Heart right ventricle (tissue), 16 donors: ENCODE results near the gene GPR155. TPM values are rescaled to one million over a fixed set of nuclear protein-coding genes. Genes with fewer than 3 reads are reported as not detected.

Source experiments
- ATAC-seq, 8 donors: fragments of 200-7000 bp; cut with Tn5 transposase; one replicate each; pipeline ENCODE4 v1.9.1; 2020; ENCODE audit warnings: mild to moderate bottlenecking in 8 of 8, moderate library complexity in 8 of 8, moderate number of reproducible peaks in 1 of 8
- DNase-seq, 2 donors: peaks; one replicate each; pipeline ENCODE4 v3.0.0-alpha.2; 2020
- H3K27ac ChIP-seq, 10 donors: fragments of 200-600 bp; sonication (generic) in 2 of 10; one replicate each; pipeline versions ENCODE4 v1.5.0 to v1.8.0; 2020 to 2022; ENCODE audit warnings: mild to moderate bottlenecking in 3 of 10
- H3K27me3 ChIP-seq, 7 donors: fragments of 200-600 bp; one replicate each; pipeline ENCODE4 v1.8.0; 2021 to 2022; ENCODE audit warnings: mild to moderate bottlenecking in 2 of 7
- H3K36me3 ChIP-seq, 9 donors: fragments of 200-600 bp; sonication (generic) in 1 of 9; one replicate each; pipeline versions ENCODE4 v1.5.0 to v1.8.0; 2020 to 2022; ENCODE audit warnings: mild to moderate bottlenecking in 2 of 9
- H3K4me1 ChIP-seq, 9 donors: fragments of 200-600 bp; sonication (generic) in 1 of 9; one replicate each; pipeline versions ENCODE4 v1.5.0 to v1.8.0; 2020 to 2022; ENCODE audit warnings: mild to moderate bottlenecking in 4 of 9
- H3K4me3 ChIP-seq, 10 donors: fragments of 200-600 bp; sonication (generic) in 2 of 10; one replicate each; pipeline versions ENCODE4 v1.5.0 to v1.8.0; 2020 to 2022; ENCODE audit warnings: mild to moderate bottlenecking in 7 of 10, moderate library complexity in 2 of 10
- H3K9me3 ChIP-seq, 11 donors: fragments of 200-600 bp in 10 of 11; sonication (generic) in 2 of 11; one replicate each; pipeline versions ENCODE4 v1.5.0 to v1.8.0; 2013 to 2022; ENCODE audit warnings: mild to moderate bottlenecking in 2 of 11, control low read depth in 1 of 11, moderate library complexity in 1 of 11
- CTCF ChIP-seq, 9 donors: fragments of 200-600 bp; sonication (generic) in 2 of 9; IDR thresholded peaks; one replicate each; pipeline versions ENCODE4 v1.5.0 to v1.8.0; 2021 to 2022; ENCODE audit warnings: antibody characterized with exemption in 9 of 9, mild to moderate bottlenecking in 5 of 9, moderate library complexity in 1 of 9
- WGBS, 2 donors: extraction: QIAGEN DNeasy Blood & Tissue Kit; methylation state at CpG; one replicate each; pipeline ENCODE4 v1.1.7; 2013; ENCODE audit warnings: inconsistent platforms in 1 of 2; 5-methylcytosine and 5-hydroxymethylcytosine counted together
- intact Hi-C, 10 donors: fragments of 100-400 bp; cut with DNase I; formaldehyde crosslinking; loops; one replicate each; pipeline versions ENCODE4 v1.11.1 to v1.14.2; 2022
- polyA plus RNA-seq, 2 donors: library from polyadenylated mRNA; stranded (reverse); fragments of 200-250 nt; gene quantifications; one replicate each; pipeline ENCODE4 v1.2.3, GENCODE V29; 2013
- total RNA-seq, 10 donors: library from RNA; stranded (reverse); fragmentation: NEBNext Ultra II Directional in 3 of 10; extraction: Animal tissue kit (Norgen Biotek cat#: 25700) in 3 of 10; gene quantifications; one replicate each; pipeline versions ENCODE4 v1.2.1 to v1.2.4, GENCODE V29; 2021 to 2023
- donor health status: Arrhythmogenic right ventricular cardiomyopathy.
- donor health status: ischemic (EF 13 %, LVEDD 7.1; RV severe dilation, severe dysfunction).
- donor health status: healthy with polysubstance abuse.
- donor health status: DM: no; HTN: yes; CAD: no.
- donor health status: DM: no; HTN: no; CAD: no.
- donor health status: ischemic (EF 25% LVEDD 6.9; RV normal size, moderate dysfunction).
- donor health status: ischemic (EF 25% LVEDD 5.7; RV mildly dilated, moderate dysfunction).
- donor health status: healthy.
- donor health status: DM: yes; HTN: yes; CAD: no.
- donor health status: Ischemic cardiomyopathy.
- donor health status: ischemic (EF 35%, LVEDD 5.7; RV mildly dilated, moderate dysfunction).
- donor health status: nonischemic (EF 11% LVEDD 7.7; RV severe dilation, severe dysfunction).
- donor health status: DM: yes; HTN: yes; CAD: no.
- donor health status: PGD.
- donor health status: ischemic (EF 29% LVEDD 5.4; RV normal size, mild dysfunction).
- donor health status: nonischemic (EF 23%, LVEDD 6.1; RV moderate dilation, normal function).

The GPR155 gene
- total and polyA plus RNA-seq, 12 donors = 2.3 to 17.9 (median 13.2) TPM

GRCh38 chr2:174454566-174454965 is 32.3 kb downstream of the GPR155 start:
- H3K9me3 ChIP-seq = no peaks in the 10 kb centered on the region
- peaks cover 0 to 81% (median 14%) of the 10 kb centered on the region in 9 donors for H3K36me3 ChIP-seq
- DNase-seq = no peak
- ATAC-seq = no peak
- no peaks in the 10 kb centered on the region for H3K27me3 ChIP-seq
- H3K27ac ChIP-seq = no peak overlapping the region
- intact Hi-C loops = no loop called here
- TF ChIP-seq CTCF (IDR thresholded peaks at IDR 0.05) = no peak
- no peaks in the 10 kb centered on the region for H3K4me1 ChIP-seq
- WGBS, 2 donors = 72% methylated on average over 2 of the region's 2 CpGs
- no peak overlapping the region for H3K4me3 ChIP-seq

DNA sequence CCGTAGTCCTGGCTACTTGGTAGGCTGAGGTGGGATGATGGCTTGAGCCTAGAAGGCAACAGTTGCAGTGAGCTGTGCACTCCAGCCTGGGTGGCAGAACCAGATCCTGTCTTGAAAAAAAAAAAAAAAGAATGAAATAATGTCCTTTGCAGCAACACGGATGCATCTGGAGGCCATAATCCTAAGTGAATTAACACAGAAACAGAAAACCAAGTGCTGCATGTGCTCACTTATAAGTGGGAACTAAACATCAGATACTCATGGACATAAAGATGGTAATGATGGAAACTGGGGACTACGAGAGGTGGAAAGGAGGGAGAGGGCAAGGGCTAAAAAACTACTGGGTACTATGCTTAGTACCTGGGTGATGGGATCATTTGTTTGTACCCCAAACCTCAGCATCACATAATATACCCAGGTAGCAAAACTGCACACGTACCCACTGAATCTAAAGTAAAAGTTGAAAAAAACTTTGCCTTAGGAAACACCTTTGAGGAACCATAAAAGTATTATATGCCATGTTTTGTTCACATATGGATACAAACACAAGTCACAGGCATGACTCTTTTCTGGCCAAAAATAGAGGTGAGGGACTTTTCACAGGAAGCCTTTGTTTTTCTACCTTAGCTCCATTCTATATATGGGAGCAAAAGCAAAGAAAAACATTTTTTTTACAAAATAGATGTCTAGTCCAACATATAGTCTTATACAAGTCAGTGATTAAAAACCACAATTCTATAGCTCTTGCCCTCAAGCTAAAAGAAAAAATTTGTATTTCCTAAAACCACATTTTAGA is 36.6 kb downstream of the GPR155 start:
- Histone ChIP-seq H3K4me1 (no peaks in the 10 kb centered on the region), H3K4me3 (no peak overlapping the region), H3K36me3 (peaks cover 0 to 64% (median 14%) of the 10 kb centered on the region in 9 donors), H3K27ac (no peak overlapping the region), H3K27me3 (no peaks in the 10 kb centered on the region), H3K9me3 (no peaks in the 10 kb centered on the region)
- 86 to 88% methylated on average over 4 of the region's 4 CpGs for WGBS, 2 donors
- TF ChIP-seq CTCF (IDR thresholded peaks at IDR 0.05) = no peak
- ATAC-seq = no peak
- intact Hi-C loops = no loop called here
- no peak for DNase-seq

- no peak for TF ChIP-seq CTCF (IDR thresholded peaks at IDR 0.05)
- no peaks in the 10 kb centered on the region for H3K4me1 ChIP-seq
- H3K27ac ChIP-seq = no peak overlapping the region
- ATAC-seq (no peak), DNase-seq (no peak)
- no peaks in the 10 kb centered on the region for H3K9me3 ChIP-seq
- no peak overlapping the region for H3K4me3 ChIP-seq
- intact Hi-C loops = no loop called here
- 94 to 98% methylated on average over 2 of the region's 2 CpGs for WGBS, 2 donors
- H3K27me3 ChIP-seq = no peaks in the 10 kb centered on the region
- peaks cover 0 to 71% (median 14%) of the 10 kb centered on the region in 9 donors for H3K36me3 ChIP-seq
Observed at GRCh38 chr2:174449033-174449432, 37.8 kb downstream of the GPR155 start.

- 89 to 95% methylated on average over 4 of the region's 4 CpGs for WGBS, 2 donors
- DNase-seq (no peak), ATAC-seq (no peak)
- Histone ChIP-seq H3K9me3 (no peaks in the 10 kb centered on the region), H3K27ac (no peak overlapping the region), H3K36me3 (peaks cover 0 to 74% (median 12%) of the 10 kb centered on the region in 9 donors), H3K4me1 (no peaks in the 10 kb centered on the region), H3K27me3 (no peaks in the 10 kb centered on the region), H3K4me3 (no peak overlapping the region)
- TF ChIP-seq CTCF (IDR thresholded peaks at IDR 0.05) = no peak
- intact Hi-C loops = no loop called here
Observed at GRCh38 chr2:174446531-174446930, 40.3 kb downstream of the GPR155 start.
